CD4-positive, alpha-beta T cell (primary cell): Measurements from ENCODE around the gene PRIMA1. TPM values are rescaled to one million over a fixed set of nuclear protein-coding genes. Genes with fewer than 3 reads are reported as not detected.

Source experiments
- ATAC-seq: fragments of 200-7000 bp; cut with Tn5 transposase; one replicate; pipeline ENCODE4 v1.10.0; 2022; ENCODE audit warnings: mild to moderate bottlenecking; ENCODE audit not compliant: poor library complexity
- CTCF ChIA-PET: fragments of 350-600 bp; sonication (Branson Sonifier 250); formaldehyde crosslinking; loops from one replicate; lab custom pipeline; 2021; ENCODE audit warnings: antibody characterized with exemption, inconsistent platforms; lab: Charles Lee
- POLR2A ChIA-PET: fragments of 350-600 bp; sonication (Branson Sonifier 250); formaldehyde crosslinking; loops from one replicate; lab custom pipeline; 2021; ENCODE audit warnings: antibody characterized with exemption, inconsistent platforms; lab: Charles Lee
- DNase-seq, 14 experiments: peaks; one replicate each; pipeline ENCODE4 v3.0.0-alpha.2; 2013 to 2020; ENCODE audit warnings: mixed read lengths in 2 of 14
- H3K27ac ChIP-seq, 2 donors: one replicate each; pipeline versions ENCODE4 v1.5.1 to v1.7.0; 2013; ENCODE audit warnings: low read length in 2 of 2, low read depth in 1 of 2, mild to moderate bottlenecking in 1 of 2
- H3K27me3 ChIP-seq, 2 experiments: 1 replicate in 1 of 2; 2 replicates in 1 of 2; pipeline versions ENCODE4 v1.6.1 to v1.7.0; 2013; ENCODE audit warnings: low read length in 2 of 2, control low read depth in 1 of 2, mild to moderate bottlenecking in 1 of 2, moderate library complexity in 1 of 2; ENCODE audit not compliant: insufficient read depth in 2 of 2, control insufficient read depth in 1 of 2
- H3K36me3 ChIP-seq: one replicate; pipeline ENCODE4 v1.6.1; 2013; ENCODE audit warnings: low read length, control low read depth; ENCODE audit not compliant: insufficient read depth
- H3K4me1 ChIP-seq: one replicate; pipeline ENCODE4 v1.6.1; 2013; ENCODE audit warnings: low read length, control low read depth; ENCODE audit not compliant: insufficient read depth
- H3K4me3 ChIP-seq: one replicate; pipeline ENCODE4 v1.5.1; 2013; ENCODE audit warnings: mild to moderate bottlenecking, low read length, moderate library complexity
- H3K9me3 ChIP-seq, 2 experiments: 1 replicate in 1 of 2; 2 replicates in 1 of 2; pipeline versions ENCODE4 v1.6.1 to v1.7.0; 2013; ENCODE audit warnings: low read length in 2 of 2, mild to moderate bottlenecking in 2 of 2, control low read depth in 1 of 2, moderate library complexity in 1 of 2; ENCODE audit not compliant: control insufficient read depth in 1 of 2, insufficient read depth in 1 of 2
- H3K27ac Mint-ChIP-seq: one replicate; pipeline ENCODE4 v1.8.0; 2020; ENCODE audit warnings: mixed read lengths
- H3K27me3 Mint-ChIP-seq: one replicate; pipeline ENCODE4 v1.8.0; 2021; ENCODE audit warnings: mixed read lengths
- H3K36me3 Mint-ChIP-seq: one replicate; pipeline ENCODE4 v1.8.0; 2021; ENCODE audit warnings: low read depth, mixed read lengths
- H3K4me1 Mint-ChIP-seq: one replicate; pipeline ENCODE4 v1.8.0; 2021; ENCODE audit warnings: low read depth, mixed read lengths
- H3K4me3 Mint-ChIP-seq: one replicate; pipeline ENCODE4 v1.8.0; 2020; ENCODE audit warnings: mild to moderate bottlenecking, mixed read lengths
- H3K9me3 Mint-ChIP-seq: one replicate; pipeline ENCODE4 v1.8.0; 2020; ENCODE audit warnings: mixed read lengths
- CTCF ChIP-seq: fragments of 200-600 bp; IDR thresholded peaks from one replicate; pipeline ENCODE4 v1.8.0; 2022; ENCODE audit warnings: antibody characterized with exemption, mild to moderate bottlenecking
- intact Hi-C, 2 experiments: fragments of 100-400 bp; cut with DNase I in 1 of 2; cut with micrococcal nuclease in 1 of 2; formaldehyde crosslinking; loops; one replicate each; pipeline versions ENCODE4 v1.15.1 to v1.9.0; 2023 to 2025; cut with DNase I, micrococcal nuclease
- total RNA-seq, 174 experiments: library from RNA in 2 of 174; stranded (reverse) in 2 of 174; gene quantifications; one replicate each; pipeline ENCODE4 v1.2.3 and lab custom pipeline; 2021 to 2026

The PRIMA1 gene
- total RNA-seq, 2 experiments from 2014 or later: not detected

- Mint-ChIP-seq H3K27me3 (peaks cover 24% of the 10 kb centered on the region), H3K36me3 (no peaks in the 10 kb centered on the region), H3K4me1 (no peaks in the 10 kb centered on the region), H3K9me3 (no peaks in the 10 kb centered on the region), H3K27ac (no peak overlapping the region), H3K4me3 (no peak overlapping the region)
- CTCF ChIA-PET: no interaction called here
- intact Hi-C loops: no loop called here
- no peak for DNase-seq
- POLR2A ChIA-PET: no interaction called here
- Histone ChIP-seq H3K4me1 (no peaks in the 10 kb centered on the region), H3K27me3 (peaks cover 0 to 2% of the 10 kb centered on the region in 2 experiments), H3K27ac (no peak overlapping the region), H3K4me3 (no peak overlapping the region), H3K9me3 (peaks cover 0 to 7% of the 10 kb centered on the region in 2 experiments), H3K36me3 (no peaks in the 10 kb centered on the region)
- TF ChIP-seq CTCF: no peak
- ATAC-seq: no peak
These were observed 31.1 kb downstream of the PRIMA1 start for GRCh38 chr14:93757206-93757605.

- ATAC-seq (no peak), DNase-seq (no peak)
- no peak overlapping the region for H3K4me3 Mint-ChIP-seq
- Histone ChIP-seq H3K4me1 (no peaks in the 10 kb centered on the region), H3K4me3 (no peak overlapping the region), H3K36me3 (no peaks in the 10 kb centered on the region), H3K27me3 (no peaks in the 10 kb centered on the region), H3K27ac (no peak overlapping the region), H3K9me3 (peaks cover 0 to 9% of the 10 kb centered on the region in 2 experiments)
- intact Hi-C loops: no loop called here
- H3K9me3 Mint-ChIP-seq: no peaks in the 10 kb centered on the region
- no peaks in the 10 kb centered on the region for H3K36me3 Mint-ChIP-seq
- H3K4me1 Mint-ChIP-seq: no peaks in the 10 kb centered on the region
- TF ChIP-seq CTCF: no peak
- POLR2A ChIA-PET: no interaction called here
- H3K27ac Mint-ChIP-seq: no peak overlapping the region
- CTCF ChIA-PET: no interaction called here
- peaks cover 5% of the 10 kb centered on the region for H3K27me3 Mint-ChIP-seq
These were observed 34.6 kb downstream of the PRIMA1 start for GRCh38 chr14:93753647-93754046.

GRCh38 chr14:93752980-93753561 is 35.2 kb downstream of the PRIMA1 start:
- no peaks in the 10 kb centered on the region for H3K36me3 ChIP-seq
- POLR2A ChIA-PET: no interaction called here
- CTCF ChIA-PET: no interaction called here
- peaks cover 0 to 13% of the 10 kb centered on the region in 2 experiments for H3K9me3 ChIP-seq
- H3K27ac Mint-ChIP-seq: no peak overlapping the region
- no peaks in the 10 kb centered on the region for H3K9me3 Mint-ChIP-seq
- no peak overlapping the region for H3K27ac ChIP-seq
- intact Hi-C loops: no loop called here
- ATAC-seq (no peak), DNase-seq (no peak)
- no peaks in the 10 kb centered on the region for H3K27me3 ChIP-seq
- no peaks in the 10 kb centered on the region for H3K4me1 ChIP-seq
- no peaks in the 10 kb centered on the region for H3K36me3 Mint-ChIP-seq
- H3K27me3 Mint-ChIP-seq: peaks cover 5% of the 10 kb centered on the region
- TF ChIP-seq CTCF: no peak
- H3K4me3 Mint-ChIP-seq: no peak overlapping the region
- H3K4me1 Mint-ChIP-seq: no peaks in the 10 kb centered on the region
- no peak overlapping the region for H3K4me3 ChIP-seq
